IPS-15b (cell line): ENCODE measurements around the gene IGIP.

Experiments
- H3K27me3 ChIP-seq: one replicate; pipeline ENCODE4 v1.6.1; 2013; ENCODE audit warnings: low read length; ENCODE audit not compliant: control insufficient read depth, insufficient read depth
- H3K36me3 ChIP-seq: one replicate; pipeline ENCODE4 v1.6.1; 2013; ENCODE audit warnings: low read length; ENCODE audit not compliant: control insufficient read depth, insufficient read depth
- H3K4me1 ChIP-seq: one replicate; pipeline ENCODE4 v1.6.1; 2013; ENCODE audit warnings: mild to moderate bottlenecking, low read length; ENCODE audit not compliant: control insufficient read depth, insufficient read depth
- H3K4me3 ChIP-seq: one replicate; pipeline ENCODE4 v1.5.1; 2013; ENCODE audit warnings: low read depth, low read length
- H3K9ac ChIP-seq: one replicate; pipeline ENCODE4 v1.6.1; 2013; ENCODE audit warnings: low read depth, mild to moderate bottlenecking, low read length
- H3K9me3 ChIP-seq: one replicate; pipeline ENCODE4 v1.6.1; 2013; ENCODE audit warnings: mild to moderate bottlenecking, low read length; ENCODE audit not compliant: control insufficient read depth, insufficient read depth

Gene IGIP

DNA sequence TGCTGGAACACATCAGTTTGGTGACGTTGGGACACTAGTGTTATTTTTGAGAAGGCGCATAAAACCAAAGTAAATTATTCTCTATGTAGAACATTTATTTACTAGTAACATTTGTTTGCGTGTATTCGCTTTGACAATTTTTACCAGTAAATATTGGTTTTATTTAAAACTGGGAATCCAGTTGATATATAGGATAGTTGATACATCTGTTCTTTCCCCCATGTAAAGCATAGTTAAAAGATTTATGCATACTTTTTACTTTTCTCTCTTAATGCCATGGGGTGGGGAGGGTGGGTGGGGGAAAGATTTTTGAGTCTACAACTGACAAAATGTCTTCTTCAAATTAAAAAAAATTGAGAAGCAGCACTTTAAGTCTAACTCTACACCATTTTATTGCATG, at the start of gene IGIP:
IGIP (plus strand) TSS at position 301 of the 400 bp plus-strand sequence. CDS start 2,540 bp downstream, outside the sequence.
- H3K4me1 ChIP-seq: no peaks in the 10 kb centered on the region
- no peaks in the 10 kb centered on the region for H3K36me3 ChIP-seq
- no peak within 1 kb of the TSS for H3K4me3 ChIP-seq
- no peak within 1 kb of the TSS for H3K9ac ChIP-seq
- no peaks in the 10 kb centered on the region for H3K9me3 ChIP-seq
- H3K27me3 ChIP-seq: peaks cover 2% of the 10 kb centered on the region

GRCh38 chr5:140076142-140076541, 49.6 kb upstream of the IGIP start:
- Histone ChIP-seq H3K4me1 (no peaks in the 10 kb centered on the region), H3K27me3 (peaks cover 6% of the 10 kb centered on the region), H3K9me3 (no peaks in the 10 kb centered on the region), H3K36me3 (no peaks in the 10 kb centered on the region), H3K4me3 (no peak overlapping the region), H3K9ac (no peak overlapping the region)

GRCh38 chr5:140076788-140077187, 48.9 kb upstream of the IGIP start:
- Histone ChIP-seq H3K4me1 (no peaks in the 10 kb centered on the region), H3K36me3 (no peaks in the 10 kb centered on the region), H3K9me3 (no peaks in the 10 kb centered on the region), H3K4me3 (no peak overlapping the region), H3K9ac (no peak overlapping the region), H3K27me3 (peaks cover 6% of the 10 kb centered on the region)

DNA sequence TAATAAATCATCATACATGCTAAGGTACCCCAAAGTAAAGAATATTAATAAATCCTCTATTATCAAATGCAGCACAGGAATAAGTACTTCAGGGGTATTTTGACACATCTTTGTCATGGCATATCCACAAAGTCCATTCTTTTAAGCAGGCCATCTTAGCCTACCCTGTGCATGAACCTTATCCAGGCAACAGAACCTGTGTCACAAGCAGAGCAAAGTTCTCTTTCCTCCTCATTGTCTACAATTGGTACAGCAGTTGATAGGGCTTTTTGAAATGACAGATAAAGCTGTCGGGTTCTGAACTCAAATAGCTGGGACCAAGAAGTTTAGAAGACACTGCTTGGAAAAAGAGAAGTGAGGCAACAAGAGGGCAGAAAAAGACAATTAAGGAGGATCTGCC, 42.6 kb upstream of the IGIP start:
- Histone ChIP-seq H3K9me3 (no peaks in the 10 kb centered on the region), H3K9ac (no peak overlapping the region), H3K4me3 (no peak overlapping the region), H3K36me3 (no peaks in the 10 kb centered on the region), H3K27me3 (peaks cover 7% of the 10 kb centered on the region), H3K4me1 (no peaks in the 10 kb centered on the region)

DNA sequence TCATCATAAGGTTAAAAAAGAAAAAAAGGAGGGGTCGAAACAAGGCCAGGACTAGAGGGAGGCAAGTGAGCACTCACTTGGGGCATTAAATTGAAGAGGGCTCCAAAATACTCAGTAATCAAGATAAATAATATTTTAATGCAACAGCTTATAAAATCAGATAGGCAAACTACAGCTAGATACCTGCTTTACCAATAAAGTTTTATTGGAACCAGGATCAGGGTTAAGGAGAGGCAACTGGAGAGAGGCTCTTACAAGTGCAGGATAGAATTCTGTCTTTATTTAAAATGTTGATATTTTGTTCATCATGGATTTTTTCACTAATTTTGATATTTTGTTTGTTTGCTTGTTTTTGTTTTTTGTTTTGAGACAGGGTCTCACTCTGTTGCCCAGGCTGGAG, 42.1 kb upstream of the IGIP start:
- H3K36me3 ChIP-seq: no peaks in the 10 kb centered on the region
- no peak overlapping the region for H3K9ac ChIP-seq
- H3K4me1 ChIP-seq: no peaks in the 10 kb centered on the region
- no peak overlapping the region for H3K4me3 ChIP-seq
- peaks cover 7% of the 10 kb centered on the region for H3K27me3 ChIP-seq
- no peaks in the 10 kb centered on the region for H3K9me3 ChIP-seq

GRCh38 chr5:140084541-140084940, 41.2 kb upstream of the IGIP start:
- H3K4me1 ChIP-seq: no peaks in the 10 kb centered on the region
- no peaks in the 10 kb centered on the region for H3K36me3 ChIP-seq
- peaks cover 7% of the 10 kb centered on the region for H3K27me3 ChIP-seq
- no peak overlapping the region for H3K9ac ChIP-seq
- no peaks in the 10 kb centered on the region for H3K9me3 ChIP-seq
- no peak overlapping the region for H3K4me3 ChIP-seq

DNA sequence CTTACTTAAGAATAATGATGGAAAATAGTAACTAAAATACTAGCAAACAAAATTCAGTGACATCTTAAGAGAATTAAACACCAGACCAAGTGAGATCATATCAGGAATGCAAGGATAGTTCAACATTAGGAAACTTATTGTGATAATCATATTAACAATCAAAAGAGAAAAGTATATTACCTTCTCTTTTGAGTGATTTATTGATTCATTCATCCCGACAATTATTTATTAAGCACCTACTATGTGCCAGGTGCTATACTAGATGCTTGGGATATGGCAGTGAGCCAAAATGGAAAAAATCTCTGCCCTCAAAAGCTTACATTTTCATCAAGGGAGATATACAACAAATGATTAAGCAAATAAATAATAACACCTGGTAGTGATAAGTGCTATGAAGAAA, 35.5 kb upstream of the IGIP start:
- no peak overlapping the region for H3K9ac ChIP-seq
- no peak overlapping the region for H3K4me3 ChIP-seq
- H3K27me3 ChIP-seq: peaks cover 11% of the 10 kb centered on the region
- no peaks in the 10 kb centered on the region for H3K4me1 ChIP-seq
- no peaks in the 10 kb centered on the region for H3K9me3 ChIP-seq
- H3K36me3 ChIP-seq: no peaks in the 10 kb centered on the region

DNA sequence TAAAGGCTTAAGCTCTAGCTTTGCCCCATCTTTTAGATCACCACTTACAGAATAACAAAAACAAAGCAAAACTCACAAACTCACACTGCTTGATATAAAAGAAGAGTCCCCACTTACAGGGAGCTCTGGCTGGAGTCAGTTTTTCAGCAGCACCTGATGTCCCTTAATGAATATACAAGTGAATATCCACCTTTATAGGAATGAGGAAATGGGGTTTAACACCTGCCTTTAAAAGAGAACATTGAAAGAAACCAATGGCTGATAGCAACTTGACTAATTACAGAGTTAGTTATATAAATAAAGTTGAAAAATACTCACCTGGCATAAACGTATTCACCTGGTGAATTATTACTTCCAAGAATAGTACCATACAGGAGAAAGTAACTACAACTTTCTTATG, 32.6 kb upstream of the IGIP start:
- Histone ChIP-seq H3K4me1 (no peaks in the 10 kb centered on the region), H3K27me3 (peaks cover 16% of the 10 kb centered on the region), H3K36me3 (no peaks in the 10 kb centered on the region), H3K9ac (no peak overlapping the region), H3K9me3 (no peaks in the 10 kb centered on the region), H3K4me3 (no peak overlapping the region)

GRCh38 chr5:140093866-140094265, 31.9 kb upstream of the IGIP start:
- Histone ChIP-seq H3K36me3 (no peaks in the 10 kb centered on the region), H3K9me3 (no peaks in the 10 kb centered on the region), H3K4me1 (no peaks in the 10 kb centered on the region), H3K27me3 (peaks cover 16% of the 10 kb centered on the region), H3K9ac (no peak overlapping the region), H3K4me3 (no peak overlapping the region)

DNA sequence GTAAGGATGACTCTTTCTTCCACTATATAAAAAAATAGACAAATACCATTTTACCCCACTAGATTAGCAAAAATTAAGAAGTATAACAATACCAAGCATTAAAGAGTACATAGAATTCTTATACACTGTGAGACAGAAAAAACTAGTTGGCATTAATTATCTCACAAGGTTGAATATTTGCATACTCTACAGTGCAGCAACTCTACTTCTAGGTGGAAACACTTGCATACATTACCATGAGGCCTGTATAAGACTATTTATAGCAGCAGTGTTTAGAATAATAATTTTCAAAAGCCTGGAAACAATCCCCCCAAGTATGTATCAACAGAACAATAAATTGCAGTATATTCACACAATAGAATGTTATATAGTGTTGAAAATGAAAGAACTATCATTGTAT, 30.8 kb upstream of the IGIP start:
- H3K9ac ChIP-seq: no peak overlapping the region
- H3K4me1 ChIP-seq: no peaks in the 10 kb centered on the region
- H3K27me3 ChIP-seq: peaks cover 16% of the 10 kb centered on the region
- no peaks in the 10 kb centered on the region for H3K36me3 ChIP-seq
- H3K4me3 ChIP-seq: no peak overlapping the region
- no peaks in the 10 kb centered on the region for H3K9me3 ChIP-seq

GRCh38 chr5:140101179-140101578, 24.6 kb upstream of the IGIP start:
- Histone ChIP-seq H3K4me3 (no peak overlapping the region), H3K36me3 (no peaks in the 10 kb centered on the region), H3K4me1 (no peaks in the 10 kb centered on the region), H3K9ac (no peak overlapping the region), H3K27me3 (peaks cover 47% of the 10 kb centered on the region), H3K9me3 (no peaks in the 10 kb centered on the region)

DNA sequence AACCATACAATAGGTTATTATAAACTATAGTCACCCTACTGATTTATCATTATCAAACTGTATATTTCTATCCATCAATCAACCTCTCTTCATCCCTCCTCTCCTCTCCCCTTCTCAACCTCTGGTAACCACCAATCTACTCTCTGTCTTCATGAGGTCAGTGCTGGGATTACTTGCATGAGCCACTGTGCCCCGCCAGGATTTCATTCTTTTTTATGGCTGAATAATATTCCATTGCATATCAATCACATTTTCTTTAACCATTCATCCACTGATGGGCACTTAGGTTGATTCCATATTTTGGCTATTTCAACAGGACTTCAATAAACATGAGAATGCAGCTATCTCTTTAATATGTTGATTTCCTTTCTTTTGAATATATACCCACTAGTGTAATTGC, 22.6 kb upstream of the IGIP start:
- H3K27me3 ChIP-seq: peaks cover 50% of the 10 kb centered on the region

GRCh38 chr5:140104100-140104499, 21.6 kb upstream of the IGIP start:
- peaks cover 56% of the 10 kb centered on the region for H3K27me3 ChIP-seq
- H3K9me3 ChIP-seq: no peaks in the 10 kb centered on the region
- H3K4me1 ChIP-seq: peaks cover 4% of the 10 kb centered on the region
- no peaks in the 10 kb centered on the region for H3K36me3 ChIP-seq
- no peak overlapping the region for H3K9ac ChIP-seq
- H3K4me3 ChIP-seq: no peak overlapping the region

More for the DNA sequence above, 22.6 kb upstream of the IGIP start:
- H3K9ac ChIP-seq: no peak overlapping the region
- H3K4me3 ChIP-seq: no peak overlapping the region
- no peaks in the 10 kb centered on the region for H3K36me3 ChIP-seq
- peaks cover 4% of the 10 kb centered on the region for H3K4me1 ChIP-seq
- no peaks in the 10 kb centered on the region for H3K9me3 ChIP-seq
